Ovary (tissue), 3 donors: ENCODE data around the gene VAMP4.
"Not testable (repeated sequence)": the region's sequence is repeated elsewhere in the genome, so short reads cannot be mapped to it uniquely, and the experiment has no call there.

Source experiments
- CTCF ChIP-seq, 3 donors: fragments of 450-650 bp in 2 of 3; fragments of 200-600 bp in 1 of 3; IDR thresholded peaks; one replicate each; pipeline versions ENCODE4 v1.5.1 to v1.8.0; 2016 to 2022; ENCODE audit warnings: antibody characterized with exemption in 3 of 3, mild to moderate bottlenecking in 1 of 3
- POLR2A ChIP-seq: fragments of 450-650 bp; IDR thresholded peaks from one replicate; pipeline ENCODE4 v1.6.1; 2017; ENCODE audit warnings: antibody characterized with exemption, mild to moderate bottlenecking, moderate library complexity
- donor health status: DM: no; HTN: no; CAD: no.

DNA sequence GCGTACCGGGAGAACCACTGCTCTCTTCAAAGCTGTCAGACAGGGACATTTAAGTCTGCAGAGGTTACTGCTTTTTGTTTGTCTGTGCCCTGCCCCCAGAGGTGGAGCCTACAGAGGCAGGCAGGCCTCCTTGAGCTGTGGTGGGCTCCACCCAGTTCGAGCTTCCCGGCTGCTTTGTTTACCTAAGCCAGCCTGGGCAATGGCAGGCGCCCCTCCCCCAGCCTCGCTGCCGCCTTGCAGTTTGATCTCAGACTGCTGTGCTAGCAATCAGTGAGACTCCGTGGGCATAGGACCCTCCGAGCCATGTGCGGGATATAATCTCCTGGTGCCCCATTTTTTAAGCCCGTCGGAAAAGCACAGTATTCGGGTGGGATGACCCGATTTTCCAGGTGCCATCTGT lies 46.1 kb downstream of the VAMP4 start:
- not testable (repeated sequence) for TF ChIP-seq CTCF (IDR thresholded peaks at IDR 0.05); POLR2A
